K562 (cell line): ENCODE measurements around the gene DNAAF3. TPM values are rescaled to one million over a fixed set of nuclear protein-coding genes. Genes with fewer than 3 reads are reported as not detected.

Experiments used
- BHLHE40 ChIP-seq: IDR thresholded peaks from 2 replicates; pipeline ENCODE4 v1.6.1; 2011; ENCODE audit warnings: low read length, improper control_type of control experiment
- ELK1 ChIP-seq: sonication (generic); formaldehyde crosslinking; IDR thresholded peaks from 2 replicates; pipeline ENCODE4 v1.8.1; 2022; ENCODE audit warnings: missing genetic modification reagents
- GABPA ChIP-seq: fragments of 200-800 bp; sonication (Bioruptor generic); conservative IDR thresholded peaks from 2 replicates; pipeline ENCODE4 v1.6.1; 2016; ENCODE audit warnings: low read depth, missing genetic modification characterization, missing compliant biosample characterization
- MBD2 ChIP-seq: sonication (generic); IDR thresholded peaks from 2 replicates; pipeline ENCODE4 v1.6.1; 2016; ENCODE audit warnings: low read depth, borderline replicate concordance
- MYC ChIP-seq, 2 experiments: fragments of 250-450 bp in 1 of 2; sonication (Bioruptor Pico) in 1 of 2; IDR thresholded peaks; 2 replicates each; pipeline versions ENCODE4 v1.5.1 to v1.6.1; 2012 to 2021; ENCODE audit warnings: low read depth in 2 of 2, borderline replicate concordance in 1 of 2, improper control_type of control experiment in 1 of 2, low read length in 1 of 2, mild to moderate bottlenecking in 1 of 2, moderate library complexity in 1 of 2
- PPARD ChIP-seq: fragments of 250-450 bp; sonication (Bioruptor Pico); IDR thresholded peaks from 2 replicates; pipeline ENCODE4 v1.8.0; 2022; ENCODE audit warnings: inconsistent platforms, mild to moderate bottlenecking, moderate library complexity
- SIN3B ChIP-seq: fragments of 450-650 bp; IDR thresholded peaks from 2 replicates; pipeline ENCODE4 v1.6.1; 2017; ENCODE audit warnings: low read depth, mild to moderate bottlenecking, moderate library complexity
- SMAD4 ChIP-seq: fragments of 250-450 bp; sonication (Bioruptor Pico); conservative IDR thresholded peaks from 2 replicates; pipeline ENCODE4 v1.8.0; 2021; ENCODE audit warnings: inconsistent platforms, mild to moderate bottlenecking, moderate library complexity
- SOX6 ChIP-seq: fragments of 450-650 bp; IDR thresholded peaks from 2 replicates; pipeline ENCODE4 v1.6.1; 2014; ENCODE audit warnings: mild to moderate bottlenecking
- TEAD1 ChIP-seq, 2 experiments: fragments of 450-650 bp in 1 of 2; sonication (generic) in 1 of 2; formaldehyde crosslinking; IDR thresholded peaks; 2 replicates each; pipeline versions ENCODE4 v1.4.0 to v1.8.0; 2020 to 2022; ENCODE audit warnings: mild to moderate bottlenecking in 2 of 2, missing genetic modification reagents in 1 of 2
- UBTF ChIP-seq, 2 experiments: IDR thresholded peaks; 2 replicates each; pipeline ENCODE4 v1.6.1; 2012; ENCODE audit warnings: improper control_type of control experiment in 2 of 2, low read depth in 2 of 2, low read length in 2 of 2, borderline replicate concordance in 1 of 2
- ZNF551 ChIP-seq: fragments of 250-450 bp; sonication (Bioruptor Pico); IDR thresholded peaks from 2 replicates; pipeline ENCODE4 v1.5.0; 2021; ENCODE audit warnings: mild to moderate bottlenecking, moderate library complexity
- ZNF639 ChIP-seq, 2 experiments: fragments of 200-800 bp in 1 of 2; sonication (Bioruptor generic) in 1 of 2; sonication (generic) in 1 of 2; formaldehyde crosslinking in 1 of 2; IDR thresholded peaks in 1 of 2; conservative IDR thresholded peaks in 1 of 2; 2 replicates each; pipeline versions ENCODE4 v1.5.0 to v1.6.1; 2016 to 2020; ENCODE audit warnings: missing compliant biosample characterization in 1 of 2, missing genetic modification characterization in 1 of 2, missing genetic modification reagents in 1 of 2
- polyA plus RNA-seq, 8 experiments: library from polyadenylated mRNA; depleted of rRNA in 4 of 8; stranded (reverse) in 5 of 8; unstranded in 3 of 8; fragments of >200 nt; fragmentation: Nextera tagmentation in 2 of 8; fragmentation: Illumina TruSeq in 1 of 8; extraction: Ambion mirVana in 2 of 8; extraction: Trizol in 1 of 8; gene quantifications; 2 replicates each; pipeline versions ENCODE4 v1.2.1 to v1.2.3, GENCODE V29; 2011 to 2014; ENCODE audit warnings: inconsistent platforms in 1 of 8, missing spikeins in 1 of 8
- total RNA-seq, 7 experiments: library from RNA; depleted of rRNA in 6 of 7; stranded (reverse); fragments of >200 nt in 6 of 7; fragmentation: Illumina TruSeq in 2 of 7; extraction: Trizol in 2 of 7; gene quantifications; 2 replicates each; pipeline versions ENCODE4 v1.2.1 to v1.2.3, GENCODE V29; 2011 to 2021; ENCODE audit warnings: low replicate concordance in 1 of 7
- TF ChIP-seq, protein P1 (sequence below): sonication (generic); formaldehyde crosslinking; IDR thresholded peaks from 2 replicates; pipeline ENCODE4 v1.8.0; 2022; ENCODE audit warnings: missing genetic modification reagents, mild to moderate bottlenecking, moderate library complexity, borderline replicate concordance
- TF ChIP-seq, protein P2 (sequence below): fragments of 150-350 bp; IDR thresholded peaks from 2 replicates; pipeline ENCODE4 v1.6.1; 2014; ENCODE audit warnings: low read depth, mild to moderate bottlenecking, low read length, borderline replicate concordance

DNAAF3 gene
- total and polyA plus RNA-seq, 9 of the 15 experiments (the other 6 are each of a cell fraction or from before 2014, with no cell fraction given), result 21.6 to 61.5 (median 43.0) TPM

DNA sequence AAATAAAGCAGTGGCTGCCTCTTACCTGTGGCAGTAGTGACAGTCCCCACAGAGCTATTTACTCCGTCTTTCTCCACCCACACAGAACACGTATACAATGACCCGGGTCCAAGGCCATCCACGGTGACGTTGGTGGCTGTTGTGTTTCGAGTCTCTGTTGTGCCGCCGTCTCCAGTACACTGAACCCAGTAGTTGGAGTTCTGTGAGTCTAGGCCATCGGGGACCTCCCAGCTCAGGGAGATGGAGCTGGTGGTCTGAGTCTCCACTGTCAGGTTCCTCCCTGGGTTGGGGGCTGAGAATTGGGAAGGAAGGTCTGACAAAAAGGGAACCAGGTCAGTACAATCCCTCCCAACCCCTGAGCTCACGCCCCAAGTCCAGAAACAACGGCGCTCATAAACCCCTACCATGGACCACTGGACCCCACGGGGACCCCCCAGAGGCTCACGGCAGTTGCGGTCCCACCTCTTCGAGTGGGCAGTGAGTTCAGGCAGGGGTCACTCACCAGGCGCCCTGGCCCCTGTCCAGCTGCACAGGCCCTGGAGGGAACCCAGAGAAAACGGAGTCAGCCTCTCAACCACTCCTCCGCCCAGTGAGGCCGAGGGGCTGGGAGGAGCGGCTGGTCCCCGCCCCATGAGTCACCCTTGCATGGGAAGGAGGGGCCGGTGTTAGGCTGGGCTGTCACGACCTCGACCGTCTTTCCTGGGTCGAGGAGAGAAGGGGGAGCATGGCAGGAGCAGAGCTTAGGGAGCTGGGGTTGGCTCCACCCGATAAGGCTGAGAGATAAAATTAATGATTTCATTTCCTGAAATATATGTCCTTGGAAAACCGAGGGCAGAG is 40.5 kb upstream of the DNAAF3 start (continued):
- TF ChIP-seq, protein P1, sequence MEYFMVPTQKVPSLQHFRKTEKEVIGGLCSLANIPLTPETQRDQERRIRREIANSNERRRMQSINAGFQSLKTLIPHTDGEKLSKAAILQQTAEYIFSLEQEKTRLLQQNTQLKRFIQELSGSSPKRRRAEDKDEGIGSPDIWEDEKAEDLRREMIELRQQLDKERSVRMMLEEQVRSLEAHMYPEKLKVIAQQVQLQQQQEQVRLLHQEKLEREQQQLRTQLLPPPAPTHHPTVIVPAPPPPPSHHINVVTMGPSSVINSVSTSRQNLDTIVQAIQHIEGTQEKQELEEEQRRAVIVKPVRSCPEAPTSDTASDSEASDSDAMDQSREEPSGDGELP (CRISPR knock-in tag), result peak; percentile 94
- TF ChIP-seq, protein P2, sequence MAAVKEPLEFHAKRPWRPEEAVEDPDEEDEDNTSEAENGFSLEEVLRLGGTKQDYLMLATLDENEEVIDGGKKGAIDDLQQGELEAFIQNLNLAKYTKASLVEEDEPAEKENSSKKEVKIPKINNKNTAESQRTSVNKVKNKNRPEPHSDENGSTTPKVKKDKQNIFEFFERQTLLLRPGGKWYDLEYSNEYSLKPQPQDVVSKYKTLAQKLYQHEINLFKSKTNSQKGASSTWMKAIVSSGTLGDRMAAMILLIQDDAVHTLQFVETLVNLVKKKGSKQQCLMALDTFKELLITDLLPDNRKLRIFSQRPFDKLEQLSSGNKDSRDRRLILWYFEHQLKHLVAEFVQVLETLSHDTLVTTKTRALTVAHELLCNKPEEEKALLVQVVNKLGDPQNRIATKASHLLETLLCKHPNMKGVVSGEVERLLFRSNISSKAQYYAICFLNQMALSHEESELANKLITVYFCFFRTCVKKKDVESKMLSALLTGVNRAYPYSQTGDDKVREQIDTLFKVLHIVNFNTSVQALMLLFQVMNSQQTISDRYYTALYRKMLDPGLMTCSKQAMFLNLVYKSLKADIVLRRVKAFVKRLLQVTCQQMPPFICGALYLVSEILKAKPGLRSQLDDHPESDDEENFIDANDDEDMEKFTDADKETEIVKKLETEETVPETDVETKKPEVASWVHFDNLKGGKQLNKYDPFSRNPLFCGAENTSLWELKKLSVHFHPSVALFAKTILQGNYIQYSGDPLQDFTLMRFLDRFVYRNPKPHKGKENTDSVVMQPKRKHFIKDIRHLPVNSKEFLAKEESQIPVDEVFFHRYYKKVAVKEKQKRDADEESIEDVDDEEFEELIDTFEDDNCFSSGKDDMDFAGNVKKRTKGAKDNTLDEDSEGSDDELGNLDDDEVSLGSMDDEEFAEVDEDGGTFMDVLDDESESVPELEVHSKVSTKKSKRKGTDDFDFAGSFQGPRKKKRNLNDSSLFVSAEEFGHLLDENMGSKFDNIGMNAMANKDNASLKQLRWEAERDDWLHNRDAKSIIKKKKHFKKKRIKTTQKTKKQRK, result no peak
- TF ChIP-seq SOX6 (peak; percentile 53; the same call in 1 of the 2 replicates), SMAD4 (CRISPR knock-in tag) (peak; percentile 57), SIN3B (no peak), MBD2 (no peak), PPARD (no peak), ZNF639 (CRISPR knock-in tag; conservative IDR thresholded peaks at IDR 0.05 in 1 of 2, IDR thresholded peaks at IDR 0.05 in 1 of 2) (0 out of 4 replicates have a peak, but pooled peaks of 1 of the 2 experiments have one; percentile 23), UBTF (IDR thresholded peaks at IDR 0.05; ENCODE audit: borderline replicate concordance in 1 of 2, low read depth in 2 of 2, low read length in 2 of 2) (peak in 1 of 2 experiments; percentile 79; a peak in 2 of 4 replicates), TEAD1 (CRISPR knock-in tag; IDR thresholded peaks at IDR 0.05) (no peak; a peak in 1 of 4 replicates), ZNF551 (CRISPR knock-in tag) (no peak), ELK1 (no peak), GABPA (tag) (peak; percentile 39; the same call in 1 of the 2 replicates), MYC (IDR thresholded peaks at IDR 0.05; ENCODE audit: low read depth, low read length) (peak; percentile 86), MYC (CRISPR knock-in tag; IDR thresholded peaks at IDR 0.05; ENCODE audit: borderline replicate concordance, low read depth) (no peak), BHLHE40 (peak; percentile 9; the same call in 1 of the 2 replicates)
